DMS153 treated with DMSO at 0.1 percent for 48 hours (cell line): ENCODE data around the gene VSTM2L.

Experiments used
- DNase-seq: peaks from one replicate; lab custom pipeline; 2025; ENCODE audit not compliant: unreplicated experiment; lab: John Stamatoyannopoulos, UW

The VSTM2L gene

GRCh38 chr20:37936041-37936440 lies 33.1 kb downstream of the VSTM2L start:
- DNase-seq: no peak

- DNase-seq: no peak
Measured at GRCh38 chr20:37936451-37936850, 33.5 kb downstream of the VSTM2L start.

- DNase-seq: no peak
Measured at GRCh38 chr20:37937686-37938085, 34.8 kb downstream of the VSTM2L start.

GRCh38 chr20:37938181-37938750 lies 35.3 kb downstream of the VSTM2L start:
- DNase-seq: no peak

GRCh38 chr20:37938954-37939353 lies 36.0 kb downstream of the VSTM2L start:
- no peak for DNase-seq

GRCh38 chr20:37939701-37940560 lies 37.0 kb downstream of the VSTM2L start:
- DNase-seq: no peak

GRCh38 chr20:37940858-37941257 lies 37.9 kb downstream of the VSTM2L start:
- DNase-seq: no peak

GRCh38 chr20:37941332-37941731 lies 38.4 kb downstream of the VSTM2L start:
- no peak for DNase-seq

- DNase-seq: no peak
Measured at GRCh38 chr20:37941992-37942391, 39.1 kb downstream of the VSTM2L start.

GRCh38 chr20:37943033-37943432 lies 40.1 kb downstream of the VSTM2L start:
- no peak for DNase-seq

- no peak for DNase-seq
Measured at GRCh38 chr20:37943501-37944455, 40.9 kb downstream of the VSTM2L start.

- no peak for DNase-seq
Measured at GRCh38 chr20:37944456-37944981, 41.6 kb downstream of the VSTM2L start.

GRCh38 chr20:37945091-37945547 lies 42.2 kb downstream of the VSTM2L start:
- DNase-seq: no peak

- no peak for DNase-seq
Measured at GRCh38 chr20:37946946-37947345, 44.0 kb downstream of the VSTM2L start.

GRCh38 chr20:37947943-37948342 lies 45.0 kb downstream of the VSTM2L start:
- no peak for DNase-seq

- no peak for DNase-seq
Measured at GRCh38 chr20:37948956-37949355, 46.0 kb downstream of the VSTM2L start.

GRCh38 chr20:37954190-37954589 lies 51.3 kb downstream of the VSTM2L start:
- no peak for DNase-seq

- DNase-seq: no peak
Measured at GRCh38 chr20:37954626-37955025, 51.7 kb downstream of the VSTM2L start.

GRCh38 chr20:37955511-37955910 lies 52.6 kb downstream of the VSTM2L start:
- no peak for DNase-seq

GRCh38 chr20:37956107-37956585 lies 53.2 kb downstream of the VSTM2L start:
- peak; percentile 44 for DNase-seq
